HG03135 (cell line): ENCODE measurements around the gene CXorf49.
"Not testable (repeated sequence)": the region's sequence is repeated elsewhere in the genome, so short reads cannot be mapped to it uniquely, and the experiment has no call there.

ENCODE experiments used
- ATAC-seq: cut with Tn5 transposase; IDR thresholded peaks from one replicate; pipeline ENCODE4 v1.9.1; 2021; ENCODE audit warnings: mild to moderate bottlenecking, moderate library complexity; ENCODE audit not compliant: unreplicated experiment

Gene CXorf49

DNA sequence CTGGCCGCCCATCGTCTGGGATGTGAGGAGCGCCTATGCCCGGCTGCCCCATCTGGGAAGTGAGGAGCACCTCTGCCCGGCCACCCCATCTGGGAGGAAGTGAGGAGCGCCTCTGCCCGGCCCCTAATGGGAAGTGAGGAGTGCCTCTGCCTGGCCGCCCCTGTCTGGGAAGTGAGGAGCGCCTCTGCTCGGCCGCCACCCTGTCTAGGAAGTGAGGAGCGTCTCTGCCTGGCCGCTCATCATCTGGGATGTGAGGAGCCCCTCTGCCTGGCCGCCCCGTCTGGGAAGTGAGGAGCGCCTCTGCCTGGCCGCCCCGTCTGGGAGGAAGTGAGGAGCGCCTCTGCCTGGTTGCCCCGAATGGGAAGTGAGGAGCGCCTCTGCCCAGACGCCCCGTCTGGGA is 42.4 kb downstream of the CXorf49 start:
- ATAC-seq = not testable (repeated sequence)

DNA sequence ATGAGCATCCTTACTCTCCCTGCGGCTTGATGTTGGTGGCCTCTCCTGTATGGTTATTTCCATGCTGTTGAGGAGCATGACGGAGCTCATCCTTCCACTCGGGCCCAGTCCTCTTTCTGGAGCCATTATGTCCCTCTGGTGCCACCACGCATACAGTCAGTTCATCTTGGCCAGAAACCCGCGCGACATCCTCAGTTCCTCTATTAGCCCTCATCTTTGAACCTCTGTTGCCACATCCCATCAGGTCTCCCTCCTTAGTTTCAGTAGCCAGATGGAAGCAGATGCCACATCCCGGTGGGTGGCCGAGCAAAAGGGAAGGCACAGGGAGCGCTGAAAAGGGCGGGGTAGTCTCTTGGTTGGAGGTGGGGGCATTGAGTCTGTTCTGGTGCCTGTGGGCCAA is 46.1 kb downstream of the CXorf49 start:
- no peak for ATAC-seq

DNA sequence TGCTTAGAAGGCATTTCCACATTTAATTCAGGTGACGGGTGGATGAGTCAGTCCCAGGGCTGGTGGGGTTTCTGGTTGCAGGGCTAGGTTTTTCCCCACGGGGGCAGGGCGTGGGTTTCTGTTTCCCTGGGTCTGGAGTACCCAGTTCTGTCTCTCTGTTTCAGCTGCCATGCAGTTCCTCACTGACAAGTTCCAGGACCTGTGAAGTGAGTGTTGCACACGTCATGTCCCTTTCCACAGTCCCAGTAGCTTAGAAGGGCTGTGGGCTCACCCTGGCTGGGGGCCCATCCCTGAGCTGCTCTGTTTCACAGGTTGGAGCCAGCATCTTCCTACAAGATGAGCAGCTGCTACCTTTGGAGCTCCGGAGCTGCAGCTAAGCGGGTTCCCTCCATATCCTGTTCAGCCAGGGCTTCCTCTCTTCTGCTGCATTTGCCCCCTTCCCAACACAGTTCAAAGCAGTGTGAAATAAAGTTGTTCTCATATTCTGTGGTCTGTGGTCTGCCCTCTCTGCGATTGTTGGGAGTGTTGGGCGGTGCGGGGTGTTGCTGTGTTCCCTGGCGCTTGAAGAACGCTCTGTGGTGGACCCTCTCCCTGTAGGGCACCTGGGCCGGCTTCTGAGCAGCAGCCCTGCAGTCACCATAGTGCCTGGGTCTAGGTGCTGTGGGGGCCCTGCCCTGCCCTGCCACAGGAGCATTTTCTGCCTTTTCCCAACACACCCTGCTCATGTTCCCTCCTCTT is 46.9 kb downstream of the CXorf49 start:
- ATAC-seq = no peak

DNA sequence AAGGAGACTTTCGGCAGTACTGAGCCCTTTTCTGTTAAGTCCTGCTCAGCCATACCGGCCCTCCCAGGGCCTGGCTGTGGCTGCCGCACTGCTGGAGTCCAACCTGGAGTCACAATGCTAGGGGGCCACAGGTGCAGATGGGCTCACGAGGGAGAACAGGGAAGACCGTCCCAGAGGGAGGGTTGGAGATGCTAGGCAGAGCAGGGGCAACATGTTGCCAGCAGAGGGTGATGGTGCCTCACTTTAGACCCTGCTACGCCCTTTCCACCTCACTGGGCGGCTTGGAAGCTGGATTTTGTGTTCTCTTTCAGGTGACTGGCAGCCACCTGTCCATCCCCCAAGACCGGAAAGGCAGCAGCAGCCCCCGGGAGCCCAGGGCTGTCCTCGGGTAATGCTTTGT is 48.1 kb downstream of the CXorf49 start:
- not testable (repeated sequence) for ATAC-seq

DNA sequence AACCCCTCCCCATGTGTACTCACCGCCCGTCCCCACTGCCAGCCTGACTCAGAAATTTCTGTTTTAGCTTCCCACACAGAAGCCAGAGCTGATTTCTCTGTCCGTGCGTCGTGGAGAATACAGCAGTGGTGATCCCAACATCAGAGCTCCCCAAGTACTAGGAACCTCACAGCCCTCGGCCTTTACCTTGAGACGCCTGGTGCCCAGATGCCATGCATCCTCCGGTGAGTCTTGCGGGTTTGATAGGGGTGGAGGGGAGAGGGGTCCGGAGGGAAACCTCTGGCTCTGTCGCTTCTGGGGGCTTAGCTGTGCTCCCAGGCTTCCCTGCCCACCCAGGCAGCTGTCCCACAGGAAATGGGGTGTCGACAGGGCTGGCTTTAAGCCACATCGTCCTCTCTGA is 48.6 kb downstream of the CXorf49 start:
- no peak for ATAC-seq

DNA sequence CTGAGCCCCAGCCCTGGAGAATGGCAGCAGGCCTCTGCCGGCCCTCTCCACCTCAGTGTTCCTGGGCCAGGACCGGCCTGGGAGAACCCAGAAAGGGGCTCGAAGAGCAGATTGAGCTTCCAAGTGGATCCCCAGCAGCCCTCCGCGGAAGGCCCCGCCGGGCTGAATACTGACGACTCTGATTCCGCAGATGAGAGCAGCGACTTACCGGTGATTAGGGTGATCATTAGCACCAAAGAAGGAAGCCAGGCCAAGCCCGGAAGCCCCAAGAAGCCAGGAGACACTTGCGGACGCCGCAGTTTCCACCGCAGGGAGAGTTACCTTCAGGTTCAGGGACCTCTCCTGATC is 49.9 kb downstream of the CXorf49 start:
- ATAC-seq = no peak

DNA sequence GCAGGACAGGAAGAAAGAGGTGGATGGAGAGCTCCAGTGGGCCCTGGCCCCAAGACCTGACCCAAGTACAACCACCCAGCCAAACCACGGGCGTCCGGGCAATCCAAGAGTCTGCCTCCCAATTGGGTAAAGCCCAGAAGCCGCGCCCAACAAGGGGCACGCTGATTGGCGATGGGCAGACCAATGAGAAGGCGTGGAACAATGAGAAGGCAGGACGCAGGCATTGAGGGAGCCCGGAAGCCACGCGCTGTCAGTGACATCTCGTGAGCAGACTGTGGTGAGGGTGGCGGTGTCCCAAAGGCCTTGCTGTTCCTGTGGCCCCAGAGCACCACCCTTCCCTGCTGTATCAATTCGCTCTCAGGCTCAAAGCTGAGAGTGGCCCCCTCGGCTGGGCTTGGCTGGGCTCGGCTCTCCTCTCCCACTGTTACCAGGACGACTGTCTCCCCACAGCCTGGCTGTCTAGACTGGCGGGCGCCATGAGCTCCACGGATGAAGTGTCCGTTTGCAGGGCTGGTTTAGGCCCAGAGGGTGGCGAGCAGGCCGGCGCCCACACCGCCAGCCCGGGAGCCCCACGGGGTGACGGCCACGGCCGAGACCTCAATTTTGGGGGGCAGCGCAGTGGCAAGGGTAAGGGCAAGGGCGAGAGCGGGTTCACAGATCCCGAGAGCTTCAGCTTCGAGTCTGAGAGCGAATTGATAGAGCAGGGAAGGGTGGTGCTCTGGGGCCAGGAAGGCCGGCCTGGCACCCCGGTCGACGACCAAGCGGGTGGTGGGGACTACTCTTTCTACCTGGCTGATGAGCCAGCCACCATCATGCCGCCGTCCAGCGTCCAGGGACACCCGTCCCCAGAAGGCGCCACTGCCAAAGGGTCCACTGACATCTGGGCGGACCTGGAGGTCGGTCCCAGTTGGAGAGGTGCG is 50.5 kb downstream of the CXorf49 start, which contains the start of gene LOC101059915:
LOC101059915 (plus strand) TSS at position 219 of the 920 bp plus-strand sequence.
- no peak for ATAC-seq

DNA sequence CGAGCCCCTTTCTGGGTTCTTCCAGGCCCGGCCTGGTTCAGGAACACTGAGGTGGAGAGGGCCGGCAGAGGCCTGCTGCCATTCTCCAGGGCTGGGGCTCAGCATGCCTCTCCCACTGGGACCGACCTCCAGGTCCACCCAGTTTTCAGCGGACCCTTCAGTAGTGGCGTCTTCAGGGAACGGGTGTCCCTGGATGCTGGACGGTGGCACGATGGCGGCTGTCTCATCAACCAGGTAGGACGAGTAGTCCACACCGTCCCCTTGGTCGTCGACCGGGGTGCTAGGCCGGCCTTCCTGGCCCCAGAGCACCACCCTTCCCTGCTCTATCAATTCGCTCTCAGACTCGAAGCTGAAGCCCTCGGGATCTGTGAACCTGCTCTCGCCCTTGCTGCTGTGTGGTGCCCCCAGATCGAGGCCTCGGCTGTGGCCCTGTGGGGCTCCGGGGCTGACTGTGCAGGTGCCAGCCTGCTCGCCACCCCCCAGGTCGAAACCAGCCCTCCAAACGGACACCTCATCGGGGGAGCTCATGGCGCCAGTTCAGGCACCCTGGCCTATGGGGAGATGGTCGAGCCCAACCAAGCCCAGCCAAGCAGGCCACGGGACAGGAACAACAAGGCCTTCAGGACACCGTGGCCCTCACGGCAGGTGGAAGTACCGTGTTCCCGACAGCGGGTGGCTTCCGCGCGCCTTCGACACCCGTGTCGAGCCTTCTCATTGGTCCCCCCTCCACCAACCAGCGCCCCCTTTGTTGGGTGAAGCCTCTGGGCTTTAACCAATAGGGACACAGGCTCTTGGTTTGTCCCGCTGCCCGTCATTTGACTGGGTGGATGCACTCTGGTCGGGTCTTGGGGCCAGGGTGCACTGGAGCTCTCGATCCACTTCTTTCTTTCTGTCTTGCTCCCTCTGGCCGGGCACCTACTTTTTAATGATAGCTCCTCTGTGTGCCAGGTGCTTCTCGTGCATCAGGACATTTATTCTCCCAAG is 51.6 kb downstream of the CXorf49 start:
- no peak for ATAC-seq

DNA sequence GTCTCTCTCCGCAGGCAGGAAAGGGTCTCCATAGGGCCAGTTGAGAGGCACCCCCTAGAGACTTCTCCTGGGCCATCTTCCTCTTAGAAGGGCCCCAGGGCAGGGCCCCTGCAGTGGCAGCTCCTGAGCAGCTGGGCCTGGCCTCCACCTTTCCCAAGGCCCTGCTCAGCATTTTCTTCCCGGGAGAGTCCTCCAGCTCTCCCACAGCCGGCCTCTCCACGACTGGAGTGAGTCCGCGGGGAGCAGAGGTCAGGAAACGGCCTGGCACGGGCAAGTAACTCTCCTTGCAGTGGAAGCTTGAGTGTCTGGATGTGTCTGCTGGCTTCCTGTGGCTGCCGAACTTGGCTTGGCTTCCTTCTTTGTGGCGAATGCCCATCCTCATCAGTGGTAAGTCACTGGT is 52.3 kb downstream of the CXorf49 start:
- ATAC-seq = no peak

DNA sequence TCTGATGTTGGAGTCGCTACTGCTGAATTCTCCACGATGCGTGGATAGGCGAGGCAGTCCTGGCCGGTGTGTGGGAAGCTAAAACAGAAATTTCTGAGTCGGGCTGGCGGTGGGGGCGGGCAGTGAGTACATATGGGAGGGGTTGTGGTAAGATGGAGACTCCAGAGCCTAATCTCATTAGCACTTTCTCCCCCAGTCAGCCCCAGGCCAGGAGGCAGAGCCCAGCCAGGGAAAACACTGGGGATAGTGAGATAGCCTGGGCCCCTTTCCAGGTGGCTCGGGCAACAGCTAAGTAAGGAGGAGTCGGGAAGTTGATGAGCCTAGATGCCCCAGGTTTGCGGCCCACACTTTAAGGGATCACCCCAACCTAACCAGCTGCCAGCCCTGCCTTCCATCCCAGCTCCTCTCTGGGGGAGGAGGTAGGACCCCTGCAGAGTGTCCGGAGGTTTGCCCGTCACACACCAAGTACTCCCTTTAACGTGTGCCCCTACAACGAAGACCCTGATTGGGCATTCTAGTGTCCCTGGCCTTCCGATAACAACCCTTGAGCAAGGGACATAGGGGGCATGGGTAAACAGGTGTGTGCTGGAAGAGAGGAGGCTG is 53.1 kb downstream of the CXorf49 start:
- no peak for ATAC-seq
